Hepatocyte (in vitro differentiated cells): ENCODE measurements around the gene SCAF1.

Source experiments
- CTCF ChIP-seq: fragments of 200-600 bp; sonication (generic); IDR thresholded peaks from 2 replicates; pipeline ENCODE4 v1.5.1; 2016; ENCODE audit warnings: antibody characterized with exemption, mild to moderate bottlenecking; ENCODE audit not compliant: poor library complexity
- EZH2 ChIP-seq: fragments of 200-600 bp; sonication (generic); IDR thresholded peaks from 2 replicates; pipeline ENCODE4 v1.6.1; 2016; ENCODE audit warnings: antibody characterized with exemption, mild to moderate bottlenecking, borderline replicate concordance
- EZH2phosphoT487 ChIP-seq: fragments of 200-600 bp; sonication (generic); IDR thresholded peaks from one replicate; pipeline ENCODE4 v1.6.1; 2018; ENCODE audit warnings: antibody characterized with exemption, mild to moderate bottlenecking, low read depth, moderate library complexity; ENCODE audit not compliant: unreplicated experiment, severe bottlenecking

- TF ChIP-seq CTCF (no peak), EZH2 (no peak), EZH2phosphoT487 (no peak)
Measured at GRCh38 chr19:49656456-49657109, 14.6 kb downstream of the SCAF1 start.
